Upper lobe of right lung (tissue), 1 donor: ENCODE data around the gene CCR2. TPM values are rescaled to one million over a fixed set of nuclear protein-coding genes. Genes with fewer than 3 reads are reported as not detected.

Experiments used
- ATAC-seq: fragments of 200-7000 bp; cut with Tn5 transposase; one replicate; pipeline ENCODE4 v1.9.1; 2020; ENCODE audit warnings: mild to moderate bottlenecking, moderate library complexity
- DNase-seq: peaks from one replicate; pipeline ENCODE4 v3.0.0-alpha.2; 2020
- H3K27ac ChIP-seq: fragments of 200-600 bp; one replicate; pipeline ENCODE4 v1.8.0; 2022
- H3K27me3 ChIP-seq: fragments of 200-600 bp; one replicate; pipeline ENCODE4 v1.8.0; 2022; ENCODE audit warnings: mild to moderate bottlenecking
- H3K36me3 ChIP-seq: fragments of 200-600 bp; one replicate; pipeline ENCODE4 v1.8.0; 2022
- H3K4me1 ChIP-seq: fragments of 200-600 bp; one replicate; pipeline ENCODE4 v1.8.0; 2022
- H3K4me3 ChIP-seq: fragments of 200-600 bp; one replicate; pipeline ENCODE4 v1.8.0; 2022; ENCODE audit warnings: mild to moderate bottlenecking
- H3K9me3 ChIP-seq: fragments of 200-600 bp; one replicate; pipeline ENCODE4 v1.8.0; 2022
- CTCF ChIP-seq: fragments of 200-600 bp; IDR thresholded peaks from one replicate; pipeline ENCODE4 v1.8.0; 2022; ENCODE audit warnings: antibody characterized with exemption
- intact Hi-C: fragments of 100-400 bp; cut with DNase I; formaldehyde crosslinking; loops from one replicate; pipeline ENCODE4 v1.11.0; 2022
- total RNA-seq: library from RNA; stranded (reverse); fragmentation: NEBNext Ultra II Directional; extraction: Animal tissue kit (Norgen Biotek cat#: 25700); gene quantifications from one replicate; pipeline ENCODE4 v1.2.1, GENCODE V29; 2021
- donor health status: DM: no; HTN: yes; CAD: no; lungs with severe emphysema.

The CCR2 gene
- total RNA-seq, 1 donor from 2014 or later, result 17.8 TPM

GRCh38 chr3:46378426-46378942 is 24.6 kb downstream of the CCR2 start:
- H3K4me3 ChIP-seq, result no peak overlapping the region
- no peaks in the 10 kb centered on the region for H3K27me3 ChIP-seq
- ATAC-seq (peak; percentile 83), DNase-seq (peak; percentile 85)
- H3K9me3 ChIP-seq, result no peaks in the 10 kb centered on the region
- peaks cover 26% of the 10 kb centered on the region for H3K4me1 ChIP-seq
- peak; percentile 74 for TF ChIP-seq CTCF
- H3K36me3 ChIP-seq, result no peaks in the 10 kb centered on the region
- H3K27ac ChIP-seq, result no peak overlapping the region
- intact Hi-C loops, result loop anchor here (10.0 kb wide), 2 partner anchors 104 to 294 kb away; no protein-coding TSS in a partner anchor

DNA sequence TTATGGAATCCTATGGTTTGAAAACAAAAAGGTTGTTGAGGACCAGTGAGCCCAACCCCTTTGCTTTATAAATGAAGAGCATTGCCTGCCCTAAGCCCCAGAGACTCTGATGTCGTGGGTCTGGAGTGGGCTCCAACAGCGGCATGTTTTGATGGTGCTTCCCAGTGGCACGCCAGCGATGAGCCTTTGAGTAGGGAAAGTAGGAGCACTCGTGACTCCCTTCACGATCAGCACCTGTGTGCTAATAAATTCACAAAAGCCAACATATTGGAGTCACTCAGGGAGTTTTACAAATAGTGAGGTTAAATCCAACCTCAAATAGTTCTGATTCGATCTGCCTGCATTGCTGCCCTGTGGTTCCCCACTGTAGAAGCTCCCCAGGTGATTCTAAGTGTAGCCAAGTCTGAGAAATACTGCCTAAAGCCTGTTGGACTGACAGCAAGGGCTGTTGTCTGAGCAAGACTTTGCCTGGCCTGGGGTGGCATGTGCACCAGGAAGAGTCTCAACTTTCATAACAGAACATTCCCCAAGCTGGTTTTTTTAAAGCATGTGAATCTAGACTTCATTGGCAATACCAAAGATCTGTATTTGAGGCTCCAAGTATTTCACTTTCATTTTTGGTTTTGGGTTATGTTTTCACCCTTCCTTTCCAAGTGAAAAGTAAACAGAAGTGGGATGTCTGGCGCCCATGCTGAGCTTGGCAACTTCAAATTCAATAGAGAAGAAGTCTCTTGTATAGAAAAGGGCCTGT is 26.7 kb downstream of the CCR2 start:
- no peak overlapping the region for H3K4me3 ChIP-seq
- peak; percentile 48 for ATAC-seq

DNA sequence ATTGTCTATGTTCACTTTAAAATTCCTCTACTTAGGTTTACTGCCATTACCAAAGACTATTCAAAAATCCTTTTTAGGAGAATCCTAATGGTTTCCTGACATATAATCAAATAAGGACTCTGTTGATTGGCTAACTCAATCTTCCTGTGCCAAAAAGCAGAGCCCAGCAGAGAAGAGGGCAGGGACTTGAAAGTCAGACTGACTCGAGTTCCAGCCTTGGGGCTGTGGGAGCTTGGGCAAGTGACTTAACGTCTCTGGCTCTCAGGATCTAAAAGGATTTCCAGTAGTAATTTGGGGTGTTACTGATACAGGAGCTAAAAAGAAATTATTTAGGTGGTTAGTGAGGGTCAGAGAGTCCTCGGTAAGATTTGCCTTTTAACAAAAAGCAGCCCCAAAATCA is 27.7 kb downstream of the CCR2 start:
- peak overlapping the region; percentile 77 for H3K27ac ChIP-seq
- no peaks in the 10 kb centered on the region for H3K9me3 ChIP-seq
- no peaks in the 10 kb centered on the region for H3K27me3 ChIP-seq
- intact Hi-C loops, result no loop called here
- ATAC-seq (no peak), DNase-seq (no peak)
- H3K4me1 ChIP-seq, result peaks cover 33% of the 10 kb centered on the region
- no peaks in the 10 kb centered on the region for H3K36me3 ChIP-seq
- no peak overlapping the region for H3K4me3 ChIP-seq
- TF ChIP-seq CTCF, result no peak

More for the DNA sequence above, 26.7 kb downstream of the CCR2 start:
- H3K36me3 ChIP-seq, result no peaks in the 10 kb centered on the region
- H3K4me1 ChIP-seq, result peaks cover 33% of the 10 kb centered on the region
- H3K27me3 ChIP-seq, result no peaks in the 10 kb centered on the region
- H3K27ac ChIP-seq, result peak overlapping the region; percentile 77
- no peaks in the 10 kb centered on the region for H3K9me3 ChIP-seq
- no peak for TF ChIP-seq CTCF
- intact Hi-C loops, result no loop called here
- DNase-seq, result no peak

- no peak overlapping the region for H3K4me3 ChIP-seq
- peaks cover 33% of the 10 kb centered on the region for H3K4me1 ChIP-seq
- intact Hi-C loops, result no loop called here
- H3K36me3 ChIP-seq, result no peaks in the 10 kb centered on the region
- DNase-seq (no peak), ATAC-seq (peak; percentile 46)
- no peaks in the 10 kb centered on the region for H3K9me3 ChIP-seq
- no peak overlapping the region for H3K27ac ChIP-seq
- TF ChIP-seq CTCF, result no peak
- H3K27me3 ChIP-seq, result no peaks in the 10 kb centered on the region
These were observed 29.5 kb downstream of the CCR2 start for GRCh38 chr3:46383211-46383950.

- intact Hi-C loops, result no loop called here
- Histone ChIP-seq H3K27me3 (no peaks in the 10 kb centered on the region), H3K9me3 (no peaks in the 10 kb centered on the region), H3K4me1 (peaks cover 33% of the 10 kb centered on the region), H3K36me3 (no peaks in the 10 kb centered on the region), H3K4me3 (no peak overlapping the region), H3K27ac (no peak overlapping the region)
- no peak for DNase-seq
- ATAC-seq, result no peak
- TF ChIP-seq CTCF, result no peak
These were observed 30.0 kb downstream of the CCR2 start for GRCh38 chr3:46383951-46384330.
